ENCODE data around the gene ACOX2.

DNA sequence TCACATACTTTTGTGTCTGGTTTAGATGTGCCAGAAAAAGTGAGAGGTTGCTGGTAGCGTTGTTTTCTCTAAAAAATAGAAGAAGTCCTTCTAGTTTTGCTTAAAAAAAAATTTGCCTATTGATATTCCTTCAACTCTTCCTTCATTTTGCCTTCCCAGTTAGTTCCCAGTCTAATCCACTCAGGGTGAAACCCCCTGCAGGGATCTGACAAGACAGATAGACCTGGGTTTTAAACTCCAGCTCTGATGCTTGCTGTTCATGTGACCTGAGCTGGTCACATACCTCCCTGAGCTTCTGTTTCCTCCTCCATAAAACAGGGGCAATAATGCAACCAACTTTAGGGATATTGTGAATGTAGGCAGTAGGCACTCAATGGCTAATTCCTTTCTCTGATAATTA lies 63.7 kb downstream of the ACOX2 start:
- TF ChIP-seq L3MBTL2 (conservative IDR thresholded peaks at IDR 0.05), result no peak
- no peak for TF ChIP-seq FOXM1 (IDR thresholded peaks at IDR 0.05; ENCODE audit: borderline replicate concordance)
- no peak for TF ChIP-seq BHLHE40 (IDR thresholded peaks at IDR 0.05; ENCODE audit: borderline replicate concordance)
- TF ChIP-seq SP1 (IDR thresholded peaks at IDR 0.05), result no peak
- no peak for TF ChIP-seq CTBP1 (IDR thresholded peaks at IDR 0.05; ENCODE audit: borderline replicate concordance)

Measured in HEK293T (cell line).